ENCODE data around the gene ATPAF1.
"Not testable (repeated sequence)": the region's sequence is repeated elsewhere in the genome, so short reads cannot be mapped to it uniquely, and the experiment has no call there.

GRCh38 chr1:46694676-46695075, 26.5 kb upstream of the ATPAF1 start:
- not testable (repeated sequence) for TF ChIP-seq EZH2phosphoT487 (IDR thresholded peaks at IDR 0.05; ENCODE audit: insufficient read depth, low read depth); EZH2 (IDR thresholded peaks at IDR 0.05; ENCODE audit: insufficient read depth, poor library complexity, severe bottlenecking)

Measured in GM23248 (cell line).